Mucosa of gallbladder (tissue), 1 donor: ENCODE results near the gene CASP3. TPM values are rescaled to one million over a fixed set of nuclear protein-coding genes. Genes with fewer than 3 reads are reported as not detected.
"Not testable (repeated sequence)": the region's sequence is repeated elsewhere in the genome, so short reads cannot be mapped to it uniquely, and the experiment has no call there.

Experiments used
- DNase-seq: peaks from one replicate; pipeline ENCODE4 v3.0.0-alpha.2; 2020; ENCODE audit warnings: low spot score
- total RNA-seq: library from RNA; stranded (reverse); gene quantifications from one replicate; pipeline ENCODE4 v1.2.1, GENCODE V29; 2021
- donor health status: DM: no; HTN: no; CAD: no.

The CASP3 gene
- total RNA-seq, 1 donor from 2014 or later: 20.5 TPM

- DNase-seq: no peak
Observed at GRCh38 chr4:184636144-184636543, 13.1 kb downstream of the CASP3 start.

GRCh38 chr4:184635381-184635780 lies 13.9 kb downstream of the CASP3 start:
- no peak for DNase-seq

GRCh38 chr4:184632842-184633241 lies 16.4 kb downstream of the CASP3 start:
- no peak for DNase-seq

GRCh38 chr4:184628103-184628502 lies 21.1 kb downstream of the CASP3 start:
- no peak for DNase-seq

GRCh38 chr4:184625783-184626596 lies 23.3 kb downstream of the CASP3 start:
- peak; percentile 13 for DNase-seq

GRCh38 chr4:184624972-184625554 lies 24.2 kb downstream of the CASP3 start:
- no peak for DNase-seq

GRCh38 chr4:184624504-184624903 lies 24.7 kb downstream of the CASP3 start:
- DNase-seq: not testable (repeated sequence)

GRCh38 chr4:184621518-184621917 lies 27.7 kb downstream of the CASP3 start:
- no peak for DNase-seq

GRCh38 chr4:184620212-184620867 lies 28.9 kb downstream of the CASP3 start:
- DNase-seq: no peak

- peak; percentile 34 for DNase-seq
Observed at GRCh38 chr4:184617600-184618196, 31.5 kb downstream of the CASP3 start.

GRCh38 chr4:184616633-184617551 lies 32.4 kb downstream of the CASP3 start:
- no peak for DNase-seq

- not testable (repeated sequence) for DNase-seq
Observed at GRCh38 chr4:184616168-184616567, 33.1 kb downstream of the CASP3 start.

GRCh38 chr4:184614509-184614908 lies 34.7 kb downstream of the CASP3 start:
- DNase-seq: no peak

- DNase-seq: no peak
Observed at GRCh38 chr4:184613405-184613804, 35.8 kb downstream of the CASP3 start.

GRCh38 chr4:184612074-184612473 lies 37.2 kb downstream of the CASP3 start:
- no peak for DNase-seq

- DNase-seq: not testable (repeated sequence)
Observed at GRCh38 chr4:184607429-184607828, 41.8 kb downstream of the CASP3 start.

GRCh38 chr4:184602857-184603256 lies 46.4 kb downstream of the CASP3 start:
- DNase-seq: not testable (repeated sequence)

GRCh38 chr4:184600982-184601381 lies 48.3 kb downstream of the CASP3 start:
- DNase-seq: not testable (repeated sequence)

GRCh38 chr4:184599492-184600135 lies 49.6 kb downstream of the CASP3 start:
- DNase-seq: no peak

- peak; percentile 26 for DNase-seq
Observed at GRCh38 chr4:184598753-184599491, 50.3 kb downstream of the CASP3 start.
